ENCODE data around the gene KIF2A. TPM values are rescaled to one million over a fixed set of nuclear protein-coding genes. Genes with fewer than 3 reads are reported as not detected.
A peak's percentile ranks its signal among the peaks of the same experiment; 100 is the strongest.

The KIF2A gene
- total and polyA plus RNA-seq, 3 experiments from 2014 or later = 185 to 253 (median 252) TPM

GRCh38 chr5:62283005-62283404 lies 23.0 kb upstream of the KIF2A start:
- H3K27ac Mint-ChIP-seq = no peak overlapping the region
- CTCF ChIA-PET = no interaction called here
- H3K36me3 Mint-ChIP-seq = peaks cover 0 to 6% (median 0%) of the 10 kb centered on the region in 3 donors

GRCh38 chr5:62283861-62284260 lies 22.1 kb upstream of the KIF2A start:
- no peaks in the 10 kb centered on the region for H3K36me3 ChIP-seq (ENCODE audit: insufficient read depth, low read length)
- no peaks in the 10 kb centered on the region for H3K27me3 ChIP-seq (ENCODE audit: insufficient read depth, low read length, poor library complexity, severe bottlenecking)
- H3K36me3 Mint-ChIP-seq = peaks cover 0 to 4% (median 0%) of the 10 kb centered on the region in 3 donors
- no peak overlapping the region for H3K4me3 Mint-ChIP-seq
- H3K4me1 Mint-ChIP-seq = peaks cover 46 to 51% (median 47%) of the 10 kb centered on the region in 3 donors
- H3K27me3 Mint-ChIP-seq = no peaks in the 10 kb centered on the region
- H3K4me3 ChIP-seq (ENCODE audit: low read length) = no peak overlapping the region
- no peak for DNase-seq
- H3K4me1 ChIP-seq (ENCODE audit: insufficient read depth, low read length) = peaks cover 32% of the 10 kb centered on the region
- peaks cover 0 to 8% (median 1%) of the 10 kb centered on the region in 5 donors for H3K9me3 Mint-ChIP-seq
- ChIA-PET POLR2A (no interaction called here), CTCF (no interaction called here)
- no peak overlapping the region for H3K27ac ChIP-seq (ENCODE audit: low read depth, low read length)
- H3K9me3 ChIP-seq (ENCODE audit: low read length) = no peaks in the 10 kb centered on the region
- H3K27ac Mint-ChIP-seq = peak overlapping the region in 2 of 8 donors; percentile 18 to 26

More at GRCh38 chr5:62283005-62283404, 23.0 kb upstream of the KIF2A start:
- H3K9me3 ChIP-seq (ENCODE audit: low read length) = no peaks in the 10 kb centered on the region
- no peak overlapping the region for H3K4me3 ChIP-seq (ENCODE audit: low read length)
- Mint-ChIP-seq H3K27me3 (no peaks in the 10 kb centered on the region), H3K9me3 (peaks cover 0 to 8% (median 1%) of the 10 kb centered on the region in 5 donors), H3K4me3 (no peak overlapping the region), H3K4me1 (peaks cover 39 to 43% (median 41%) of the 10 kb centered on the region in 3 donors)
- H3K4me1 ChIP-seq (ENCODE audit: insufficient read depth, low read length) = peaks cover 28% of the 10 kb centered on the region
- H3K27ac ChIP-seq (ENCODE audit: low read depth, low read length) = no peak overlapping the region
- DNase-seq = no peak
- no peaks in the 10 kb centered on the region for H3K36me3 ChIP-seq (ENCODE audit: insufficient read depth, low read length)
- POLR2A ChIA-PET = no interaction called here
- no peaks in the 10 kb centered on the region for H3K27me3 ChIP-seq (ENCODE audit: insufficient read depth, low read length, poor library complexity, severe bottlenecking)

- H3K4me3 Mint-ChIP-seq = peak overlapping the region in 6 of 7 donors; percentile 28 to 82 (median 58)
- no peaks in the 10 kb centered on the region for H3K27me3 Mint-ChIP-seq
- H3K36me3 Mint-ChIP-seq = peaks cover 0 to 4% (median 0%) of the 10 kb centered on the region in 3 donors
Observed at GRCh38 chr5:62284946-62285891, 20.8 kb upstream of the KIF2A start.

GRCh38 chr5:62286834-62287233 lies 19.2 kb upstream of the KIF2A start:
- ChIA-PET CTCF (no interaction called here), POLR2A (no interaction called here)
- H3K4me1 ChIP-seq (ENCODE audit: insufficient read depth, low read length) = peaks cover 45% of the 10 kb centered on the region
- Mint-ChIP-seq H3K9me3 (peaks cover 0 to 8% (median 1%) of the 10 kb centered on the region in 5 donors), H3K4me1 (peaks cover 60 to 74% (median 67%) of the 10 kb centered on the region in 3 donors), H3K27me3 (no peaks in the 10 kb centered on the region), H3K36me3 (peaks cover 0 to 4% (median 0%) of the 10 kb centered on the region in 3 donors), H3K4me3 (peak overlapping the region in 6 of 7 donors; percentile 37 to 65 (median 50)), H3K27ac (peak overlapping the region; percentile 45 to 92 (median 81))
- no peaks in the 10 kb centered on the region for H3K9me3 ChIP-seq (ENCODE audit: low read length)
- DNase-seq = no peak
- no peaks in the 10 kb centered on the region for H3K36me3 ChIP-seq (ENCODE audit: insufficient read depth, low read length)
- no peak overlapping the region for H3K4me3 ChIP-seq (ENCODE audit: low read length)
- no peak overlapping the region for H3K27ac ChIP-seq (ENCODE audit: low read depth, low read length)
- H3K27me3 ChIP-seq (ENCODE audit: insufficient read depth, low read length, poor library complexity, severe bottlenecking) = no peaks in the 10 kb centered on the region

More at GRCh38 chr5:62284946-62285891, 20.8 kb upstream of the KIF2A start:
- Histone ChIP-seq H3K9me3 (ENCODE audit: low read length) (no peaks in the 10 kb centered on the region), H3K27me3 (ENCODE audit: insufficient read depth, low read length, poor library complexity, severe bottlenecking) (no peaks in the 10 kb centered on the region), H3K36me3 (ENCODE audit: insufficient read depth, low read length) (no peaks in the 10 kb centered on the region), H3K4me3 (ENCODE audit: low read length) (no peak overlapping the region), H3K4me1 (ENCODE audit: insufficient read depth, low read length) (peaks cover 33% of the 10 kb centered on the region), H3K27ac (ENCODE audit: low read depth, low read length) (no peak overlapping the region)
- H3K27ac Mint-ChIP-seq = peak overlapping the region; percentile 23 to 88 (median 80)
- POLR2A ChIA-PET = no interaction called here
- peak in 1 of 5 donors; percentile 18 for DNase-seq
- peaks cover 0 to 8% (median 1%) of the 10 kb centered on the region in 5 donors for H3K9me3 Mint-ChIP-seq
- peaks cover 51 to 63% (median 54%) of the 10 kb centered on the region in 3 donors for H3K4me1 Mint-ChIP-seq
- CTCF ChIA-PET = interaction anchor here (0.9 to 1.3 kb wide), 3 partner anchors 39 to 100 kb away, joined by 3 read pairs; no protein-coding TSS in a partner anchor

GRCh38 chr5:62287237-62287636 lies 18.8 kb upstream of the KIF2A start:
- Mint-ChIP-seq H3K9me3 (peaks cover 0 to 8% (median 1%) of the 10 kb centered on the region in 5 donors), H3K36me3 (peaks cover 0 to 4% (median 0%) of the 10 kb centered on the region in 3 donors), H3K4me3 (peak overlapping the region in 5 of 7 donors; percentile 37 to 65 (median 55)), H3K27me3 (no peaks in the 10 kb centered on the region), H3K4me1 (peaks cover 64 to 78% (median 71%) of the 10 kb centered on the region in 3 donors), H3K27ac (peak overlapping the region; percentile 45 to 92 (median 81))
- DNase-seq = no peak
- Histone ChIP-seq H3K36me3 (ENCODE audit: insufficient read depth, low read length) (no peaks in the 10 kb centered on the region), H3K9me3 (ENCODE audit: low read length) (no peaks in the 10 kb centered on the region), H3K4me3 (ENCODE audit: low read length) (no peak overlapping the region), H3K27ac (ENCODE audit: low read depth, low read length) (no peak overlapping the region), H3K27me3 (ENCODE audit: insufficient read depth, low read length, poor library complexity, severe bottlenecking) (no peaks in the 10 kb centered on the region), H3K4me1 (ENCODE audit: insufficient read depth, low read length) (peaks cover 45% of the 10 kb centered on the region)
- ChIA-PET POLR2A (no interaction called here), CTCF (interaction anchor here (0.7 to 1.8 kb wide), 3 partner anchors 11 to 57 kb away, joined by 3 to 5 read pairs (median 4); no protein-coding TSS in a partner anchor)

- H3K9me3 ChIP-seq (ENCODE audit: low read length) = no peaks in the 10 kb centered on the region
- POLR2A ChIA-PET = interaction anchor here (0.9 kb wide), 1 partner anchor 18 kb away, joined by 3 read pairs; the partner anchor contains the start of gene KIF2A
- Mint-ChIP-seq H3K36me3 (peaks cover 0 to 4% (median 0%) of the 10 kb centered on the region in 3 donors), H3K27ac (peak overlapping the region in 4 of 8 donors; percentile 31 to 90 (median 81)), H3K4me3 (peak overlapping the region in 2 of 7 donors; percentile 29 to 33), H3K27me3 (no peaks in the 10 kb centered on the region), H3K9me3 (peaks cover 0 to 8% (median 1%) of the 10 kb centered on the region in 5 donors), H3K4me1 (peaks cover 73 to 87% (median 79%) of the 10 kb centered on the region in 3 donors)
- CTCF ChIA-PET = interaction anchor here (0.7 to 1.8 kb wide), 7 partner anchors 20 to 100 kb away, joined by 3 to 5 read pairs (median 3); no protein-coding TSS in a partner anchor
- H3K4me1 ChIP-seq (ENCODE audit: insufficient read depth, low read length) = peaks cover 49% of the 10 kb centered on the region
- no peaks in the 10 kb centered on the region for H3K36me3 ChIP-seq (ENCODE audit: insufficient read depth, low read length)
- H3K4me3 ChIP-seq (ENCODE audit: low read length) = no peak overlapping the region
- no peaks in the 10 kb centered on the region for H3K27me3 ChIP-seq (ENCODE audit: insufficient read depth, low read length, poor library complexity, severe bottlenecking)
- DNase-seq = no peak
- H3K27ac ChIP-seq (ENCODE audit: low read depth, low read length) = no peak overlapping the region
Observed at GRCh38 chr5:62288118-62288517, 17.9 kb upstream of the KIF2A start.

GRCh38 chr5:62289813-62290212 lies 16.2 kb upstream of the KIF2A start:
- Mint-ChIP-seq H3K9me3 (peaks cover 0 to 8% (median 2%) of the 10 kb centered on the region in 5 donors), H3K4me1 (peaks cover 69 to 90% (median 89%) of the 10 kb centered on the region in 3 donors), H3K27me3 (no peaks in the 10 kb centered on the region), H3K4me3 (no peak overlapping the region), H3K36me3 (peaks cover 0 to 4% (median 0%) of the 10 kb centered on the region in 3 donors), H3K27ac (peak overlapping the region in 1 of 8 donors; percentile 29)
- no peak overlapping the region for H3K27ac ChIP-seq (ENCODE audit: low read depth, low read length)
- no peaks in the 10 kb centered on the region for H3K27me3 ChIP-seq (ENCODE audit: insufficient read depth, low read length, poor library complexity, severe bottlenecking)
- peaks cover 49% of the 10 kb centered on the region for H3K4me1 ChIP-seq (ENCODE audit: insufficient read depth, low read length)
- CTCF ChIA-PET = interaction anchor here (1.4 kb wide), 1 partner anchor 16 kb away, joined by 3 read pairs; the partner anchor contains the start of gene KIF2A
- H3K9me3 ChIP-seq (ENCODE audit: low read length) = no peaks in the 10 kb centered on the region
- POLR2A ChIA-PET = no interaction called here
- no peaks in the 10 kb centered on the region for H3K36me3 ChIP-seq (ENCODE audit: insufficient read depth, low read length)
- no peak for DNase-seq
- H3K4me3 ChIP-seq (ENCODE audit: low read length) = no peak overlapping the region
